ENCODE results near the gene ANK2.

DNA sequence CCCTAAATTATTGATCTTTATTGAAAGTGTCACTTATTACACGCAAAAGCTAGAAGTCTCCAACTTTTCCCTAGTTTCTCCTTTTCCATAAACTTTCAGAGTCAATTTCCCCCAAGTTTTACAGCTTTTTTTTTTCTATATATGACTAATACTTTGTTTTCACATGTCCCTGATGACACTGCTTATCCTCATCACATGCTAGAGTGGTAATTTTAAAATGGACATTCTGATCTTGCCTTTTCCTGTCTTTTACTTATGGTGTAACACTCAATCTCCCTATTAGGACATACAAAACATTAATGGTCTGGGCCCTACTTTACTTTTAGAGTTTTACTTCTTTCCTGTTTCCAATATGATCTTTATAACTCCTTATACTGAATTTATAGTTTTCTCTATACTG is 112.6 kb downstream of the ANK2 start:
- TF ChIP-seq, protein P1, sequence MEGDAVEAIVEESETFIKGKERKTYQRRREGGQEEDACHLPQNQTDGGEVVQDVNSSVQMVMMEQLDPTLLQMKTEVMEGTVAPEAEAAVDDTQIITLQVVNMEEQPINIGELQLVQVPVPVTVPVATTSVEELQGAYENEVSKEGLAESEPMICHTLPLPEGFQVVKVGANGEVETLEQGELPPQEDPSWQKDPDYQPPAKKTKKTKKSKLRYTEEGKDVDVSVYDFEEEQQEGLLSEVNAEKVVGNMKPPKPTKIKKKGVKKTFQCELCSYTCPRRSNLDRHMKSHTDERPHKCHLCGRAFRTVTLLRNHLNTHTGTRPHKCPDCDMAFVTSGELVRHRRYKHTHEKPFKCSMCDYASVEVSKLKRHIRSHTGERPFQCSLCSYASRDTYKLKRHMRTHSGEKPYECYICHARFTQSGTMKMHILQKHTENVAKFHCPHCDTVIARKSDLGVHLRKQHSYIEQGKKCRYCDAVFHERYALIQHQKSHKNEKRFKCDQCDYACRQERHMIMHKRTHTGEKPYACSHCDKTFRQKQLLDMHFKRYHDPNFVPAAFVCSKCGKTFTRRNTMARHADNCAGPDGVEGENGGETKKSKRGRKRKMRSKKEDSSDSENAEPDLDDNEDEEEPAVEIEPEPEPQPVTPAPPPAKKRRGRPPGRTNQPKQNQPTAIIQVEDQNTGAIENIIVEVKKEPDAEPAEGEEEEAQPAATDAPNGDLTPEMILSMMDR (optimal IDR thresholded peaks at IDR 0.05 in 1 of 3, IDR thresholded peaks at IDR 0.05 in 1 of 3, conservative IDR thresholded peaks at IDR 0.05 in 1 of 3; ENCODE audit: extremely low read depth in 1 of 3, insufficient read depth in 2 of 3, low read length in 3 of 3) = no peak
- TF ChIP-seq EZH2 (IDR thresholded peaks at IDR 0.05; ENCODE audit: low read length) = no peak
